ENCODE measurements around the gene NFIB.

GRCh38 chr9:14173713-14174112, 140.2 kb downstream of the NFIB start:
- TF ChIP-seq CTCF (conservative IDR thresholded peaks at IDR 0.05; ENCODE audit: low read depth, low read length) (no peak), EZH2 (IDR thresholded peaks at IDR 0.05; ENCODE audit: low read length, unreplicated experiment) (no peak)

Measured in PC-3 (cell line).